Measurements from ENCODE around the gene FUCA2.
"Not testable (repeated sequence)": the region's sequence is repeated elsewhere in the genome, so short reads cannot be mapped to it uniquely, and the experiment has no call there.

The FUCA2 gene

GRCh38 chr6:143471822-143472221, 39.7 kb downstream of the FUCA2 start:
- no peak for TF ChIP-seq CTCF (IDR thresholded peaks at IDR 0.05; ENCODE audit: borderline replicate concordance, control extremely low read depth, extremely low read depth, insufficient read depth, missing control alignments)
- in situ Hi-C loops (cut with MboI; ENCODE audit: low sequenced_read_pairs, unreplicated experiment): no loop called here
- no peak for DNase-seq (ENCODE audit: low spot score)

- DNase-seq (ENCODE audit: low spot score); in situ Hi-C loops (cut with MboI; ENCODE audit: low sequenced_read_pairs, unreplicated experiment): not testable (repeated sequence)
These were observed 42.7 kb downstream of the FUCA2 start for GRCh38 chr6:143468823-143469222.

- DNase-seq (ENCODE audit: low spot score): no peak
- TF ChIP-seq CTCF (IDR thresholded peaks at IDR 0.05; ENCODE audit: borderline replicate concordance, control extremely low read depth, extremely low read depth, insufficient read depth, missing control alignments): no peak
- in situ Hi-C loops (cut with MboI; ENCODE audit: low sequenced_read_pairs, unreplicated experiment): no loop called here
These were observed 43.5 kb downstream of the FUCA2 start for GRCh38 chr6:143468026-143468425.

GRCh38 chr6:143465546-143465945, 46.0 kb downstream of the FUCA2 start:
- no peak for DNase-seq (ENCODE audit: low spot score)
- in situ Hi-C loops (cut with MboI; ENCODE audit: low sequenced_read_pairs, unreplicated experiment): no loop called here
- no peak for TF ChIP-seq CTCF (IDR thresholded peaks at IDR 0.05; ENCODE audit: borderline replicate concordance, control extremely low read depth, extremely low read depth, insufficient read depth, missing control alignments)

DNA sequence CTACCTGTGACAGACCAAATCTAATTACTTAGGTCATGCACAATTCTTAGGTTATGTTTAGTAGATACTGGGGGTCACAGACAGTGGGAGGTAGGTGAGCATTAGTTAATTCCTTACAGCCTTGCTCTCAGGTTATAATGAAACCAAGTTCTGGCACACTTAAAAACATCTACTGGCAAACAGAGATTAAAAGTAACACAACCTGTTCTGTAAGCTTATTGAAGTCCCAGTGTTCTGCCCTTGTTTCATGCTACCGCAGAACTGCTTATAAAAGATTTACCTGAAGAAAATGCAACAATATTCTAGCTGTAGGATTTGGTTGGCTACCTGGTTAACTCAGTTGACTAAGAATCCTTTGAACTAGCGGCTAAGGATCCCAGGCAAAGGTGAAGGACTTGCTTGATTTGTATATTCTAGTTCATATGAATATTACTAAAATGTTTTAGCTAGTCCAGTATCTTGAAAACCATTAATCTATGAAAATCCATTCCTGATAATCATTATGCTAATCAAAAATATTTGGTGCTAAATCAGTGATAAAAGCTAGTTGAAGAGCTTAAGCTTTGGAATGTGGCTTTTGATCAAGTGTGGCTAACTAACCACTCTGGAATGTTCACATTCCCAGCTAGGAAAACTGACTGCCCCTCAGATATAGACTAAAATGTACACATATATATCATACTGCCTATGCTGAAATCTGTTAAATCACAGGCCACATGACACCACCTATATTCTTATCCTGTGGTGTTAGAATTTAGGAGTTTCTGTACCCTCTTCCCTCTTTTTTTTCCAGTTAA, 53.8 kb downstream of the FUCA2 start:
- in situ Hi-C loops (cut with MboI; ENCODE audit: low sequenced_read_pairs, unreplicated experiment): no loop called here
- TF ChIP-seq CTCF (IDR thresholded peaks at IDR 0.05; ENCODE audit: borderline replicate concordance, control extremely low read depth, extremely low read depth, insufficient read depth, missing control alignments): no peak
- DNase-seq (ENCODE audit: low spot score): no peak

DNA sequence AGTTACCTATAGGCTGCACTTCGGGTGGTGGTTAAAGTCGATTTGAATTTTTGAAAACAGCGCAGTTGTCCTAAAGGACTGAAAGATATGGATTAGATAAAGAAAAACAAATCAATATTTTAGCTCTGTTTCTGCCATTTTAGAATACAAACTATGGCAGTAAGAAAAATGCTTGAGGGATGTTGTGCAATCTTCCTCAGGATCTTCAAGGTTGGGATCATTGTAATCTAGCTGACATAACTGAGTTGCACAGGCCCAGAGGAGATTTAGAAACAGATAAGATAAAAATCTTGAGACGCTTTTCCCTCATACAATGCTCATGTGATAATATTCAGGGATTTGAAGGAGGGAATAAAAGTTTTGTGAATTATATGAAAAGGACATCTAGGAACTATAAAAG, 60.0 kb downstream of the FUCA2 start:
- in situ Hi-C loops (cut with MboI; ENCODE audit: low sequenced_read_pairs, unreplicated experiment): no loop called here
- no peak for TF ChIP-seq CTCF (IDR thresholded peaks at IDR 0.05; ENCODE audit: borderline replicate concordance, control extremely low read depth, extremely low read depth, insufficient read depth, missing control alignments)
- no peak for DNase-seq (ENCODE audit: low spot score)

- in situ Hi-C loops (cut with MboI; ENCODE audit: low sequenced_read_pairs, unreplicated experiment): no loop called here
- no peak for TF ChIP-seq CTCF (IDR thresholded peaks at IDR 0.05; ENCODE audit: borderline replicate concordance, control extremely low read depth, extremely low read depth, insufficient read depth, missing control alignments)
- DNase-seq (ENCODE audit: low spot score): peak; percentile 92
These were observed 60.8 kb downstream of the FUCA2 start, which contains the start of the genes ADAT2 and PEX3 for GRCh38 chr6:143450453-143451371. Gene ADAT2 (minus strand): TSS chr6:143450695. CDS start chr6:143450658, 37 bp downstream. Gene PEX3 (plus strand): TSS chr6:143450805. CDS start chr6:143451043, 238 bp downstream.
